Fibroblast of peridontal ligament (primary cell): ENCODE data around the gene C1orf52.

Experiments used
- DNase-seq: peaks from one replicate; pipeline ENCODE4 v3.0.0-alpha.2; 2010; ENCODE audit errors: extremely low read depth

The C1orf52 gene

GRCh38 chr1:85259118-85259911, at the start of gene C1orf52:
C1orf52 (minus strand) TSS chr1:85259662; CDS start chr1:85259633, 29 bp downstream.
- DNase-seq: peak; percentile 88

- DNase-seq: no peak
Measured at GRCh38 chr1:85308833-85309350, 49.4 kb upstream of the C1orf52 start.

- DNase-seq: peak; percentile 92
Measured at GRCh38 chr1:85307987-85308832, 48.7 kb upstream of the C1orf52 start.

GRCh38 chr1:85306236-85306635, 46.8 kb upstream of the C1orf52 start:
- DNase-seq: no peak

GRCh38 chr1:85303440-85304162, 44.1 kb upstream of the C1orf52 start:
- DNase-seq: peak; percentile 47

GRCh38 chr1:85300140-85300539, 40.7 kb upstream of the C1orf52 start:
- DNase-seq: no peak

GRCh38 chr1:85297855-85298629, 38.6 kb upstream of the C1orf52 start:
- DNase-seq: peak; percentile 98

GRCh38 chr1:85297538-85297854, 38.0 kb upstream of the C1orf52 start:
- no peak for DNase-seq

GRCh38 chr1:85296980-85297379, 37.5 kb upstream of the C1orf52 start:
- no peak for DNase-seq

- DNase-seq: no peak
Measured at GRCh38 chr1:85295654-85296053, 36.2 kb upstream of the C1orf52 start.

GRCh38 chr1:85295006-85295431, 35.6 kb upstream of the C1orf52 start:
- DNase-seq: peak; percentile 65

GRCh38 chr1:85290826-85291225, 31.4 kb upstream of the C1orf52 start:
- no peak for DNase-seq

- DNase-seq: no peak
Measured at GRCh38 chr1:85289848-85290335, 30.4 kb upstream of the C1orf52 start.

- DNase-seq: peak; percentile 83
Measured at GRCh38 chr1:85289207-85289847, 29.9 kb upstream of the C1orf52 start.

GRCh38 chr1:85284202-85284601, 24.7 kb upstream of the C1orf52 start:
- DNase-seq: no peak

GRCh38 chr1:85283475-85284199, 24.2 kb upstream of the C1orf52 start:
- DNase-seq: no peak

GRCh38 chr1:85282424-85282823, 23.0 kb upstream of the C1orf52 start:
- DNase-seq: no peak

- DNase-seq: no peak
Measured at GRCh38 chr1:85280636-85281035, 21.2 kb upstream of the C1orf52 start.

GRCh38 chr1:85279458-85280080, 20.1 kb upstream of the C1orf52 start:
- DNase-seq: no peak
